Thymus (tissue), 11 donors: ENCODE measurements around the gene EEF1B2. TPM values are rescaled to one million over a fixed set of nuclear protein-coding genes. Genes with fewer than 3 reads are reported as not detected.
"Not testable (repeated sequence)": the region's sequence is repeated elsewhere in the genome, so short reads cannot be mapped to it uniquely, and the experiment has no call there.

ENCODE experiments used
- DNase-seq, 9 donors: peaks; one replicate each; pipeline ENCODE4 v3.0.0-alpha.2; 2013; ENCODE audit warnings: low spot score in 9 of 9, low read depth in 6 of 9, missing footprints in 1 of 9
- H3K27ac ChIP-seq, 2 donors: one replicate each; pipeline ENCODE4 v1.5.1; 2013; ENCODE audit warnings: control low read depth in 1 of 2, low read depth in 1 of 2, low read length in 1 of 2, mild to moderate bottlenecking in 1 of 2, moderate library complexity in 1 of 2
- H3K27me3 ChIP-seq, 2 donors: one replicate each; pipeline ENCODE4 v1.5.1; 2013; ENCODE audit warnings: low read length in 1 of 2; ENCODE audit not compliant: control insufficient read depth in 2 of 2, insufficient read depth in 1 of 2
- H3K36me3 ChIP-seq, 2 donors: one replicate each; pipeline ENCODE4 v1.5.1; 2013; ENCODE audit warnings: low read length in 1 of 2, mild to moderate bottlenecking in 1 of 2, moderate library complexity in 1 of 2; ENCODE audit not compliant: control insufficient read depth in 2 of 2, insufficient read depth in 2 of 2
- H3K4me1 ChIP-seq, 2 donors: one replicate each; pipeline ENCODE4 v1.5.1; 2013; ENCODE audit warnings: low read length in 2 of 2; ENCODE audit not compliant: control insufficient read depth in 2 of 2, insufficient read depth in 2 of 2
- H3K4me3 ChIP-seq, 2 donors: one replicate each; pipeline ENCODE4 v1.5.1; 2013; ENCODE audit warnings: low read length in 2 of 2, control low read depth in 1 of 2, mild to moderate bottlenecking in 1 of 2
- H3K9me3 ChIP-seq, 2 donors: one replicate each; pipeline ENCODE4 v1.5.1; 2013; ENCODE audit warnings: low read length in 1 of 2, mild to moderate bottlenecking in 1 of 2; ENCODE audit not compliant: control insufficient read depth in 2 of 2, insufficient read depth in 1 of 2
- WGBS: extraction: QIAGEN DNeasy Blood & Tissue Kit; methylation state at CpG from one replicate; pipeline ENCODE4 v1.1.7; 2013; 5-methylcytosine and 5-hydroxymethylcytosine counted together
- polyA plus RNA-seq: library from polyadenylated mRNA; stranded (reverse); fragments of 200-250 nt; gene quantifications from one replicate; pipeline ENCODE4 v1.2.3, GENCODE V29; 2013
- total RNA-seq: library from RNA; stranded (reverse); fragments of 120-200 nt; gene quantifications from one replicate; pipeline ENCODE4 v1.2.4, GENCODE V29; 2013
- donor health status: healthy.

EEF1B2 gene
- total and polyA plus RNA-seq, 2 donors = 802 to 960 TPM

DNA sequence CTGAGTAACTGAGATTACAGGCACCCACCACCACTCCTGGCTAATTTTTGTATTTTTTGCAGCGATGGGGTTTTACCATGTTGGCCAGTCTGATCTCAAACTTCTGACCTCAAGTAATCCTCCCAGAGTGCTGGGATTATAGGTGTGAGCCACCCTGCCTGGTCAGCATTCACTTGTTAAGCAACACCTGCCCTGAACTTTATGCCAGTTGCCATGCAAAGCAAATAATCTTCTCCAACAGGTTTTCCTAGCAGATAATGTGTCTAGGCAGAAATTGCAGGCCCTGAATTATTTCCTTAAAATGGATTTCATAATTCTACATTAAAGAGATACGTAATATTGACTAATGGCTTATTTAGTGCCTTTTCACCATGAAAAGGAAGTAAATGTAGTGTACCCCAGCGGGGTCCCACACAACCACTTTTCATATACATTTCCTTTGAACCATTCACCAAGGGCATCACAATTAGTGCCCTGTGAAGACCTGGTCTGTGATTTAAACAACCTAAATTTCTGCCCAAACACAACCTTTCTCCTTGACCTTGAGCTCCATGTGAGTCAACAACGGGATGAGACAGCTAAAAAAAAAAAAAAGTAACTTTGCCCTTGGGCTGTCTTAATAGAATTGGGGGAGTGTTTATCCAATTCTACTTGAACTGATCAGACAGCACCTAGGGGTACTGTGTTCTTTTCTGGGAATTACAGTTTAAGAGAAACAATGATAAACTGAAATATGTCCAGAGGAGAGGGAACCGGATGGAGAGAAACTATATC lies 41.6 kb downstream of the EEF1B2 start:
- H3K9me3 ChIP-seq = no peaks in the 10 kb centered on the region
- no peaks in the 10 kb centered on the region for H3K36me3 ChIP-seq
- 87% methylated on average over 5 of the region's 5 CpGs for WGBS
- H3K4me1 ChIP-seq = no peaks in the 10 kb centered on the region
- H3K4me3 ChIP-seq = no peak overlapping the region
- no peak for DNase-seq
- no peak overlapping the region for H3K27ac ChIP-seq
- H3K27me3 ChIP-seq = peaks cover 0 to 2% of the 10 kb centered on the region in 2 donors

DNA sequence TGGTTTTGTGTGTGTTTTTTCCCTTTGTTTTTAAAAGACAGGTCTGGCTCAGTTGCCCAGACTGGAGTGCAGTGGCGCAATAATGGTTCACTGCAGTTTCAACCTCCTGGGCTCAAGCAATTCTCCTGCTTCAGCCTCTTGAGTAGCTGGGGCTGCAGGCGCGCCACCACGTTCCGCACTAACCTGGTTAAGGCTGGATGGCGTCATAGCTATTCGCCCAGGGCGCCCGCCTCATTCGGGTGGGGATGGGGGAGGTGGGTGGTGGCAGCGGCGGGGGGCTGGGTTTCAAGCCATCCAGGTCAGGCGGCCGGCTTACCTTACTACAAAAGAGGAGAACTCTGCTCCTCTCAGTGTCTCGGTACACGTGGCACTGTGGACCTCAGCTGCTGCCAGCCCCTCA lies 42.8 kb downstream of the EEF1B2 start:
- no peak for DNase-seq
- Histone ChIP-seq H3K27ac (no peak overlapping the region), H3K9me3 (no peaks in the 10 kb centered on the region), H3K4me3 (no peak overlapping the region), H3K27me3 (peaks cover 0 to 2% of the 10 kb centered on the region in 2 donors), H3K36me3 (no peaks in the 10 kb centered on the region), H3K4me1 (no peaks in the 10 kb centered on the region)
- WGBS = 88% methylated on average over 16 of the region's 16 CpGs

DNA sequence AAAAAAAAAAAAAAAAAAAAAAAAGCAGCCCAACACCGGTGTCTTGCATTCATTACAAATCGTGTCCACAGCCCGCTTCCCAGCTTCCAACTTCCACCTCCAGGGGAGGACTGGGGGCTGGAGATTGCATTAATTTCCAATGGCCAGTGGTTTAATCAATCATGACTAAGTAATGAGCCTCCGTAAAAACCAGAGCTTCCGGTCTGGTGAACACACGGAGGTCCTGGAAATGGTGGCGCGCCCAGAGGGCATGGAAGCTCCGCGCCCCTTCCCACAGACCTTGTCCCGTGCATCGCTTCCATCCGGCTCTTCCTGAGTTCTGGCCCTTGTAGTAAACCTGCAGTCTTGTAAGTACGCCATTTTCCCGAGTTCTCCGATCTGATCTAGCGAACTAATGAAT lies 43.6 kb downstream of the EEF1B2 start:
- no peak for DNase-seq
- Histone ChIP-seq H3K27ac (no peak overlapping the region), H3K36me3 (no peaks in the 10 kb centered on the region), H3K27me3 (peaks cover 0 to 2% of the 10 kb centered on the region in 2 donors), H3K4me1 (no peaks in the 10 kb centered on the region), H3K4me3 (no peak overlapping the region), H3K9me3 (no peaks in the 10 kb centered on the region)
- 98% methylated on average over 17 of the region's 17 CpGs for WGBS

DNA sequence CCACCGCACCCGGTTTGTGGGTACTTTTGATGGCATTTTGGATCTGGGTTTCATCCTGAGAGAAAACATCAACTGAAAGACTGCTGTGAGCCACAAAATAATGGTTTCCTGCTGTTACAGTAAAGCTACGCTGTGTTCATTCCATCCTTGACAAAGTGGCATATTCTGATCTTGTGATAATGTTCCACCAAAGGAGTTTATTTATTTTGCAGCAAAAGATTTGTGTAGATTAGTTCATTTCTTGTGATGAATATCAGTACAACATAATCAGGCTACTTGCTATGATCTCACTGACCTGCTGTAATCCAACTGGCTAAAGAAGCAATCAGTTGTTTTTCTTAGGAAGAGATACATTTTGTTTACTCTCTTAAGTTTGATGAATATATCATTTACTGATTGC lies 45.0 kb downstream of the EEF1B2 start:
- WGBS = 81% methylated on average over 3 of the region's 3 CpGs
- Histone ChIP-seq H3K27ac (no peak overlapping the region), H3K9me3 (no peaks in the 10 kb centered on the region), H3K4me3 (no peak overlapping the region), H3K4me1 (no peaks in the 10 kb centered on the region), H3K27me3 (peaks cover 0 to 2% of the 10 kb centered on the region in 2 donors), H3K36me3 (no peaks in the 10 kb centered on the region)
- no peak for DNase-seq

DNA sequence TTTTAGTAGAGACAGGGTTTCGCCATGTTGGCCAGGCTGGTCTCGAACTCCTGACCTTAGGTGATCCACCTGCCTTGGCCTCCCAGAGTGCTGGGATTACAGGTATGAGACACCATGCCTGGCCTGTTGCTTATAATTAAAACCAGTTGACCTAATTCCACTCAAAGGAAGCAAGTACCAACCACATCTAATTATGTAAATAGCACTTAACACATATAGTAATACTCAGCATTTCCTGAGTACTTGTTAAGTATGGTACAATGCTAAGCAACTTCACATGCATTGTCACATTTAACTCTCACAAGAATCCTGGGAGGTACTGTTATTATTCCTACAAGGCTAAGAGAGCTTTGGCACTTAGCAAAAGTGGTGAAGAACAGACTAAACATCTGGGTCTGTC lies 47.6 kb downstream of the EEF1B2 start:
- not testable (repeated sequence) for H3K4me3 ChIP-seq, H3K27me3 ChIP-seq, H3K4me1 ChIP-seq, H3K9me3 ChIP-seq, H3K27ac ChIP-seq, DNase-seq, H3K36me3 ChIP-seq
- WGBS = 92% methylated on average over 2 of the region's 2 CpGs

DNA sequence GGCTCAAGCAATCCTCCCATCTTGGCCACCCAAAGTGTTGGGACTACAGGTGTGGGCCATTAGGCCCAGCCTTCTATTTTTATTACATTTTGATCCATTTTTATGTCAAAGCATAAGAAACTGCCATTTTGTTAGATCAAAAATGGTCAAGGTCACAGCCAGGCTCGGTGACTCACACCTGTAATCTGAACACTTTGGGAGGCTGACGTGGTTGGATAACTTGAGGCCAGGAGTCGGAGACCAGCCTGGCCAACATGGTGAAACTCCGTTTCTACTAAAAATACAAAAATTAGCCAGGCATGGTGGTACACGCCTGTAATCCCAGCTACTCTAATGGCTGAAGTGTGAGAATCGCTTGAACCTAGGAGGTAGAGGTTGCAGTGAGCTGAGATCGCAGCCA lies 49.2 kb downstream of the EEF1B2 start:
- no peaks in the 10 kb centered on the region for H3K27me3 ChIP-seq
- no peak for DNase-seq
- no peaks in the 10 kb centered on the region for H3K4me1 ChIP-seq
- no peaks in the 10 kb centered on the region for H3K36me3 ChIP-seq
- no peak overlapping the region for H3K4me3 ChIP-seq
- no peaks in the 10 kb centered on the region for H3K9me3 ChIP-seq
- WGBS = 96% methylated on average over 7 of the region's 7 CpGs
- no peak overlapping the region for H3K27ac ChIP-seq

DNA sequence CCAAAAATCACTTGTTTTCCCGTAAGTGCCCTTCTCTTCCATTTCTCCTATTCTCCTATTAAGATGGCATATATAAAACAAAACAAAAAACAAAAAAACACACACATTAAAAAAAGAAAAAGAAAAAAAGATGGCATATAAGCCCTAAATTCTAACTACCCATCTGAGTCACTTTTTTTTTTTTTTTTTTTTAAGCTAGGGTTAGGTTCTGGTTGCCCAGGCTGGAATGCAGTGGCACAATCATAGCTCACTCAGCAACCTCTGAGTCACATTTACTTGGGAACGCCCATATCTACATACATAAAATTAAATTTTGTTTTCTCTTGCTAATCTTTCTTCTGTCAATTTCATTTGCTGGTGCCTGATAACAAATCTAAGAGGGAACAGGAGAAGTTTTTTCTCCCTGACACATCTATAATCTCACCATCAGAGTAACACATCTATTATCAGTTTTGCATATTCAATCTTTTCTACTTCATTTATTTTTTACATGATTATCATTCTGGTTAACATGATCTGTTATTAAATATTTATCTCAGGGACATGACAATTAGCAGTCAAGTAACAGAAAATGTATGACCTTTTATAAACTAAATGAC lies 52.1 kb downstream of the EEF1B2 start:
- 91% methylated on average over 2 of the region's 2 CpGs for WGBS
- H3K27ac ChIP-seq = no peak overlapping the region
- no peaks in the 10 kb centered on the region for H3K4me1 ChIP-seq
- no peak overlapping the region for H3K4me3 ChIP-seq
- H3K27me3 ChIP-seq = no peaks in the 10 kb centered on the region
- no peak for DNase-seq
- H3K36me3 ChIP-seq = no peaks in the 10 kb centered on the region
- H3K9me3 ChIP-seq = no peaks in the 10 kb centered on the region

Other genes starting within 250 kb of the EEF1B2 start
- gene INO80D, start 73.7 kb upstream of the EEF1B2 start, total RNA-seq = 5.8 TPM
- gene INO80D, start 73.7 kb upstream of the EEF1B2 start, polyA plus RNA-seq = 3.6 TPM
- gene NDUFS1, start 451 bp upstream of the EEF1B2 start, total RNA-seq = 61.1 TPM
- gene NDUFS1, start 451 bp upstream of the EEF1B2 start, polyA plus RNA-seq = 20.8 TPM
- gene ZDBF2, start 114.8 kb downstream of the EEF1B2 start, total RNA-seq = 7.9 TPM
- gene ZDBF2, start 114.8 kb downstream of the EEF1B2 start, polyA plus RNA-seq = 3.1 TPM